HG03432 (cell line): Measurements from ENCODE around the gene KRTAP1-3.
"Not testable (repeated sequence)": the region's sequence is repeated elsewhere in the genome, so short reads cannot be mapped to it uniquely, and the experiment has no call there.

Experiments used
- ATAC-seq: cut with Tn5 transposase; IDR thresholded peaks from one replicate; pipeline ENCODE4 v1.9.1; 2021; ENCODE audit warnings: mild to moderate bottlenecking, moderate library complexity; ENCODE audit not compliant: unreplicated experiment

The KRTAP1-3 gene

GRCh38 chr17:41054556-41054955 is 19.9 kb upstream of the KRTAP1-3 start:
- ATAC-seq, result not testable (repeated sequence)

GRCh38 chr17:41054025-41054424 is 19.4 kb upstream of the KRTAP1-3 start:
- ATAC-seq, result no peak

DNA sequence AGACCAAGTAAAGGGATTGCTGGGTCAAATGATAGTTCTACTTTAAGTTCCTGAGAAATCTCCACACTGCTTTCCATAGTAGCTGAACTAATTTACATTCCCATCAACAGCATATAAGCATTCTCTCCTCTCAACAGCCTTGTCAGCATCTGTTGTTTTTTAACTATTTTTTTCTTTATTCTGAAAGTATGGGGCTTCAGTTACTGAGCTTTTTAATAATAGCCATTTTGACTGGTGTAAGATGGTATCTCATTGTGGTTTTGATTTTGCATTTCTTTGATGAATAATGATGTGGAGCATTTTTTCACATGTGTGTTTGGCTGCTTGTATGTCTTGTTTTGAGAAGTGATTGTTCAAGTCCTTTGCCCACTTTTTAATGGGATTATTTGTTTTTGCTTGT is 17.9 kb upstream of the KRTAP1-3 start:
- no peak for ATAC-seq

DNA sequence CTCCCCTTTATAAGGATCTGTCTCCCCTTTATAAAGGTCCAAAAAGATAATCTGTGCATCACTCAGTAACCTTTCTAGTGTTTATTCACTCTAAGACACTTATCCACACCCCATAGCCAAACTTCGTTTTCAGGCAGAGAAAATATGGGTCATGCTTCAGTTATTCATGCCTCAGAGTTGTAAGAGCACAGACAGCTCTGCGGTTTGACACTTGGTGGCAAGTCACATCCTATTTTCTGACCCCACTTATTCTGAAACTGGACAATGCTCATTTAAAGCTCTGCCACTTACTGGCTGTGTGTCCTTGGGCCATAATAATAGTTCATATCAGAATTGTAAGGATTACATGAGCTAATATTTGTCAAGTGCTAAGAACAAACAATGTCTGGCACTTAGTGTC is 14.4 kb upstream of the KRTAP1-3 start:
- ATAC-seq, result no peak

DNA sequence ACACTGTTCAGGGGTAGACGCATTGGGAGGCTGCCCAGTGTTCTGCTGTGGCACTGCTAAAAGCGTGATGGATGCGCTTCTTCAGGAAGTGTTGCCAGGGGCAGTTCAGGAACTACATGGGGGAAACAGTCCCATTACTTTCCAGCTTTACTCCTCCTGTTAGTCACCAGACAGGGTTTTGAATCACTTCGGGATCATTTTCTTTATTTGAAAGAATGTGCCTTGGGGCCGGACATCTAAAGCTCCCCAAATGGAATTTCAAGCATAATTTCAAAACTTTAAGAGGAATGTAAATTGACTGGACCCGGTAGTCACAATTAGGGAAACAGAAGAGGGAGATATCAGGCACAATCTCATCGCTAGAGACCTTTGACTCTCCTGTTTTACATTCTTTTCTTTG is 13.8 kb upstream of the KRTAP1-3 start:
- no peak for ATAC-seq

GRCh38 chr17:41046735-41047465 is 12.2 kb upstream of the KRTAP1-3 start, which contains the start of gene KRTAP2-1:
Gene KRTAP2-1 (minus strand): TSS chr17:41047316. CDS start chr17:41047267, 49 bp downstream.
- ATAC-seq, result not testable (repeated sequence)

- no peak for ATAC-seq
Observed at GRCh38 chr17:41042953-41043352, 8.3 kb upstream of the KRTAP1-3 start.

GRCh38 chr17:41040783-41041571 is 6.3 kb upstream of the KRTAP1-3 start, which contains the start of gene KRTAP1-1:
Gene KRTAP1-1 (minus strand): TSS chr17:41041450. CDS start chr17:41041397, 53 bp downstream.
- not testable (repeated sequence) for ATAC-seq

- ATAC-seq, result no peak
Observed at GRCh38 chr17:41037853-41038350, 3.2 kb upstream of the KRTAP1-3 start.

GRCh38 chr17:41029633-41030245 is 4.9 kb downstream of the KRTAP1-3 start, which contains the start of gene KRTAP1-4:
Gene KRTAP1-4 (minus strand): TSS chr17:41030195. CDS start chr17:41030078, 117 bp downstream.
- ATAC-seq, result no peak

- no peak for ATAC-seq
Observed at GRCh38 chr17:41026715-41027471, 7.8 kb downstream of the KRTAP1-3 start, which contains the start of gene KRTAP1-5. Gene KRTAP1-5 (minus strand): TSS chr17:41027208. CDS start chr17:41027155, 53 bp downstream.

- ATAC-seq, result no peak
Observed at GRCh38 chr17:41024697-41025096, 10.0 kb downstream of the KRTAP1-3 start.

DNA sequence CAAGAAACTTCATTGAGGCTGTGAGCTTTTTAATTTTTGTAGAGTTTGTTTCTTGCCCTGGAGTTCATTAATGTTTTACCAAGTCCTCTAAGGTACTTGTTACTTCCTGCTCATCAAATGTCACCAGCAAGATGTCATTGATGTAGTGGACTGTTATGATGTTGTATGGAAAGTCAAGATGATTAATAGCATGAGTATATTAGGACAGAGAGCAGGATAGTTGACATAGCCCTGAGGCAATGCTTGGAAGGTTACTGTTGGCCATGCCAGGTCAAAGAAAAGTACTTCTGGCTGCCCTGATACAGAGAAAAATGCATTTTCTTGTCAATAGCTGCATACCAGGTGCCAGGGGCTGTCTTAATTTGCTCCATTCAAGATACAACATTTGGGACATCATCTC is 14.3 kb downstream of the KRTAP1-3 start:
- no peak for ATAC-seq

DNA sequence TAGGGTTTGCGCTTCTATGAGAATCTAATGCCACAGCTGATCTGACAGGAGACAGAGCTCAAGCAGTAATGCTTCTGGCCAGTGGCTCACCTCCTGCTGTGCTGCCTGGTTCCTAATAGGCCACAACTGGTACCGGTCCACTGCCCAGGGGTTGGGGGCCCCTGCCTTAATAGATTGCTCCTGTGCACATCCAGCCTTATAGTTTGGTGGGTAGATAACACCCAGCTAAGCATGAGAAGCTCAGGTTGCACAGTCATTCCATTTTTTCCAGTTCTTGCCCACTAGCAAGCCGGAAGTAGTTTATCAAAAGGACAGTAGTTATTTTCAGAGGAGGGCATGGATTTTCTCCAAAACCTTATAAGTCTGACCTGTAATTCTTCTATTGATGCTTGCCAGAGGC is 15.3 kb downstream of the KRTAP1-3 start:
- ATAC-seq, result no peak

DNA sequence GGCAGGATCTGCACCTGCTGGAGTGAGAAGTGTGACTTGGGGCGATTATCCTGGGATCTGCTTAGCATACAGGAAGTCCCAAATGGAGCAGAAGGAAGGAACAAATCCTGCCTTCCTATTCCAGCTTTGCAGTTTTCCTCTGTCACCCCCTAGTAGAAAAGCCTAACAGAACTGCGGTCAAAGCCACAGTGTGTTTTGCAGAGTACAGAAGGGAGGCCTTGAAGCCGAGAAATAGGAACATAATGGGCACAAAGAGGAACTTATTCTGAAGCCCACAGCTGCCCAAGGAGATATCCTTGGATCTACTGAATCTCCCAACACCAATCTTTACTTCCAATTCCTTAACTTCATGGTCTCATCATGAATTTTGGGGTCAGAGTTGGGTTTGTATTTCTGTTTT is 16.1 kb downstream of the KRTAP1-3 start:
- no peak for ATAC-seq

DNA sequence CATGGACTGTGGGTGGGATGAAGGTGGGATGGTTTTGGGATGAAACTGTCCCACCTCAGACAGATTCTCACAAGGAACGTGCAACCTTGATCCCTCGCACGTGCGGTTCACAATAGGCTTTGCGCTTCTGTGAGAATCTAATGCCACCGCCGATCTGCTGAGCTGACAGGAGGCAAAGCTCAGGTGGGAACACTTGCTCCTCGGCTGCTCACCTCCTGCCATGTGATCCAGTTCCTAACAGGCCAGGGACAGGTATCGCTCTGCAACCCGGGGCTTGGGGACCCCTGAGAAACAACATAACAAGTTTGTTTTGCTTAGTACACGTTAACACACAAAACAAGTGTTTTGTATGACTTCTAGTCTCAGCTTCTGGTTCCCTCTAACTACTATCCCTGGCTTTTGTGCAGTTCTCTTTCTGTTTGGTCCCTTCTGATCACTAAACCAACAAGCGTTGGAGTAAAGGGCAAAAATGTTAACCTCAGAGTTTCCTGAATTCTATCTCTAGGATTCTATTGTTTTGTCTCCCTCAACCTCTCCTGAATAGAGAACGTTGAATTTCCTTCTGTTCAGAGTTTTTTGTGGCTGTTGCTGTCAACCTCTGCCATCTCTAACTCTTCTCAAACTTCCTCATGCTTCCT is 18.0 kb downstream of the KRTAP1-3 start:
- no peak for ATAC-seq

- no peak for ATAC-seq
Observed at GRCh38 chr17:41015454-41015853, 19.2 kb downstream of the KRTAP1-3 start.

GRCh38 chr17:41013606-41014005 is 21.1 kb downstream of the KRTAP1-3 start:
- ATAC-seq, result no peak

DNA sequence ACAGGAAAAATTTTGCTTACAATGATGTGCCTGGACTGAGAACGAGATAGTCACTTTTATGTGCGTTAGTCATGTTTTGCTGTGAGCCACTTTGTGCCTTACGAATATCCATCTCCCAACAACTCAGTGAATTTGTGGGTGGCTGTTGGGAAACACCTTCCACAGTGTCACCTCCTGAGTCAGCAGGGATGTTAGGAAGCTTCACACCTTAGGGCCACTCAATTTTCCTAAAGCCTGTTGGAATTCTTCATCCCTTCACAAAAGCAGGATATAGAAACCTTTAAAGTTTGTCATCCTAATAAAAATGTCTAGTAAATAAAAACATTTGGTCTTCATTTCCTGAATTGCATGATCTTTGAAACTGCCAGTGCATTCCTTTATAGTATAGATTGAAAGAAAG is 21.5 kb downstream of the KRTAP1-3 start:
- no peak for ATAC-seq
